HG02623 (cell line): ENCODE results near the gene PLEKHA6.

Experiments
- ATAC-seq: cut with Tn5 transposase; IDR thresholded peaks from one replicate; pipeline ENCODE4 v1.9.1; 2021; ENCODE audit warnings: moderate library complexity; ENCODE audit not compliant: unreplicated experiment

The PLEKHA6 gene

DNA sequence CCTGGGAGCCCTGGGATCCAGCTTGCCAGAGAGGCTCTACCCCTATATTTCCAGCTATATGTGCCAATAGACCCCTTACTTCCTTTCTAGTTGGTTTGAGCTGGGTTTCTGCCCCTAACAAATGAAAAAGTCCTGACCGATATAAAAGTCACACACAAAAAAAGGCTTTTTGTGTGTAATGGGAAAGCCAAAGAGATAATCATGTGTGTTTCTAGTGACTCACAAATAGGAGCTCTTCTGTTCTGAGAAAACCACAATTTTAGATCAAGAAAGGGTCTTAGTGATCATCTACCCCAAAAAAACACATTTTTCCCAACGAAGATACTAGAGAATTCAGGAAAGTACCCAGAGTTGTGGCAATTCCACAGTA lies 23.0 kb upstream of the PLEKHA6 start:
- ATAC-seq, result no peak

DNA sequence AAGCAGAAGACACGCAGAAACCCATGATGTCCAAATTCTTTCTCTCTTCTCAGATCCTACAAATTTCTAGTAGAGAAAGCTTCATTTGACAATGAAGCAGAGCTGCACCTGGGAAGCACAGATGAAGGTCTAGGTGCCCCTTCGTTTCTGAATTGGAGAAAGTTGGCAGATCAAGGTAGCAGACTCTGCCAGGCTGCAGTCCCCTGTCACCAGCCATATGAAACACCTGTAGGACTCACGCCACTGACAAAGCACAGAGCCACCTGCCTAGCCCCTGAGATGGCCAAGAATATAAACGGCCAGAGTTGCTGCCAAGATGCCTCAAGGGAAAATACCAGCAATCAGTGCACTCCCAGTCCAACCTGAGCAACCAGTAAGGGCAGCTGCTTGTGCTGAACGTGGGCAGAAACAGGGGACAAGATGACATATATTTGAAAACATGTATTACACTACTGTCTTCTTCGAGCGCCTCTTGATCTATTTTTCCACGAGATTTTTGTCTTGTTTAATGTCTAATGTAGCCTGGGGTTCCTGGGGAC lies 20.6 kb upstream of the PLEKHA6 start:
- ATAC-seq, result no peak

DNA sequence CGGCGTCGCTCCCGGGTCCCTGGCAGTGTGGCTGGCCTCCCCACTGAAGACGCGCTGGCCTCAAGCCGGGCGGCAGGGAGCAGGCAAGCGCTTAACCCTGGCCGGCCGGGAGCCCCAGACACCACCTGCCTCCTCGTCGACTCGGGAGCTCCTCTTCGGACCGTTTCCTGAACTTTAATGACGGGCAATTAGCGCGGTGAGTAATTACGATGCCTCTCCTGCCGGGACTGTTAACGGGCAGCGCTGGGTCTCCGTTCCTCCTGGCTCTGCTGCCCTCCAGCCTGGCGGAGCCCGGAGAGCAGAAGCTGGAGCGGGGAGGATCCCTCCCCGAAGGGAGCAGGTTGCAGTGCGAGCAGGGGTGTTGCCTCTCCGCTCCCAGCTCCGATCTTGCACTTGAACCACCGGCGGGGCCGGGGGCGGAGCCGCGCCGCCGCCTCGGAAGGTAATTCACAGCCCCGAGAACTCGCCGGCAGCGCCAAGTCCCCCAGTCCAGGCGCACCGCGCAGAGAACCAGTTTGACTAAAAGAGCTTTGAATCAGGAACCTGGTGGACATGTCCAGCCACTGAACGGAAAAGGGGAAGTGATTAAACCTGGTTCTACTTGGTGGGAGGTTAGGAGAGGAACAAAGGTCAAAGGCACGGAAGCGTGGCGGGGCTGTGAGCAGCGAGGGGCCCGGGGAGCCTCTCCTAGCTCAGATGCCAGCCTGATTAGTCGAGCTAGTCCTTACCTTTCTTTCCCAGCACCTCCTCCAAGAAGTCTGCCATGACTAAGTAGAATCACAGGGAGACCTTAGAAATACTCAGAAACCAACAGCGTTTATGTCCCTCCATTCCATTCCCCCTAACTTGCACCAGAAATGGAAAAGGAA lies 18.3 kb upstream of the PLEKHA6 start:
- no peak for ATAC-seq

- ATAC-seq, result no peak
Measured at GRCh38 chr1:204376919-204377799, 17.4 kb upstream of the PLEKHA6 start.

DNA sequence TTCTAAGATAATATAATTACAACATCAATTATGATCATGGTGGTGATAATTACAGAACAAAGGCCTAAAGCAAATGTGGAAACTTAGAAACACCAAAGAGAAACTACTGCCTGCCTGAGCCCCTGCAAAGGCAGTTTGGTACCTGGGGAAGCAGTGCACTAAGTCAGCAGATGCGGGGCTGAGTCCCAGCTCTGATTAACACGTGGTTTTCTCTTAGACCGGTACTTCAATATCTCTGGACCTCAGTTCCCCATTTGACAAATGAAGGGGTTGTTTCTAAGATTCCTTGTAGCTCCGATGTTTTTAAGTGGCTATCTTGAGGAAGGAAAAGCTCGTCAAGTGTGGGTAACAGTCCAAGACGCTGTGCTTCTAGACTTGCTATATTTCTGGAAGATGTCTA lies 16.7 kb upstream of the PLEKHA6 start:
- no peak for ATAC-seq

DNA sequence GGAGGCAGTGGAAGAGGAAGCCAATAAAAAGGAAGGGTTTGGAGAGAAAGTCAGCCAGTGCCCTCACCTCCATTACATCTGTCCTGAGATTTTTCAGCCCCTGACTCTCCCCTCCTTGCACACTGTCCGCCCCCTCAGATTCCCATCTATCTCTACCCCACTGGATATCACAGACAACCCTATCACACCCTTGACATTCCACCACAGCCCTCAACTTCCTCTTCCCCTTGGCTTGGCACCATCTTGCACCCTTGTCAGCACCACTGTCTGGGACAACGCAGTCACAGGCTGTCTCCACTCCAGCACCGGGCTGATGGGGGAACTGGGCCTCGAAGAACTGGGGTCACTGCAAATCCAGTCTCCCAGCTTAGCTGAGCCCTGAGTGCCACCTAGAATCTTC lies 14.2 kb upstream of the PLEKHA6 start:
- no peak for ATAC-seq

GRCh38 chr1:204370176-204370575 lies 10.4 kb upstream of the PLEKHA6 start:
- ATAC-seq, result no peak

DNA sequence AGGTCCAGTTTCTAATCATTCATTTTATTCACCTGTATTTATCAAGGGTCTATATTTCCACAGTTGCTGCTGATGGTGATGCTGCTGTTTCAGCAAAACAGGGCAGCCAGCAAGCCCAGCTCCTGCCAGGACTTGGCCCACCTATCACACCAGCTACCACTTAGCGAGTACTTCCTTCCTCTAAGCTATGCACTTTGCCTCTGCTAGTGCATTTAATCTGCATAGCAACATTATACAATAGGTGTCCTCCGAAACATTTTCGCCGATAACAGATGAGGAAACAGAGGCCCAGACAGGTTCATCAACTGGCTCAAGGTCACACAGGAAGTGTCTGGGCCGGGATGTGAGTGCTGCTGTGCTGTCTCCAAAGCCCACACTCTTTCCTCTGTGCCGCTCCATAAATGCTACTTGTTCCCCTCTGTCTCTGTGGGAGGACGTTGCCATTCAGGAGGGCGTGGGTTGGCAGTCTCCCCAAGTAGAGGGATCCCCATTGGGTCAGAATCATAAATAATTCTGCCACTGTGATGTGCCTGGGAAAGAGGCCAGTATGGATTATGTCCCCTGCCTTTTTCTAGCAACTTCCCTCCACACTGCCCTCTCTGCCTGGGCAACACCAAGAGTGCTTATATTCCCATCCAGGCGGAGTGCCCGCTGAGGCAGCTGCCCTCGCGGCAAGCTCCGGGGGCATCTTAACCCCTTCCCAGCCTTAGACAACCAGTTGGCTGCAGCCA lies 9.4 kb upstream of the PLEKHA6 start:
- no peak for ATAC-seq

- ATAC-seq, result no peak
Measured at GRCh38 chr1:204367956-204368355, 8.2 kb upstream of the PLEKHA6 start.

- no peak for ATAC-seq
Measured at GRCh38 chr1:204367193-204367858, 7.6 kb upstream of the PLEKHA6 start.

GRCh38 chr1:204366759-204367158 lies 7.0 kb upstream of the PLEKHA6 start:
- no peak for ATAC-seq

- ATAC-seq, result peak; percentile 62
Measured at GRCh38 chr1:204363335-204364114, 3.8 kb upstream of the PLEKHA6 start.

DNA sequence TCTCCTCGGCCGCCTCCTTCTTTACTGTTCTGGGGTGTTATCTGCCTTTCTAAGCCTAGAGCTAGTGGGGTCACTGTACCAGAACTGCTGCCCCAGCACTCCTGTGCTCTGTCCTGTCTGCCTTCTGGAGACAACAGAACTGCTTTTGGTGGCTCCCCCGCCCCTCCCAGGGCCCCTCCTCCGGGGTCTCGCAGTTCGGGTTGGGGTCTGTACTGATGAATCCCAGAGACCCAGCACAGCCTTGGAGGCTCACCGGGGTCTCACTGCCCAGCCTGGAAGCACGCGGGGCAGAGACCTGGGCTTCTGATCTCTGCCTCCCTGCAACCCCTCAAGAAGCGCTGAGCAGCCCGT lies 3.2 kb upstream of the PLEKHA6 start:
- ATAC-seq, result no peak

DNA sequence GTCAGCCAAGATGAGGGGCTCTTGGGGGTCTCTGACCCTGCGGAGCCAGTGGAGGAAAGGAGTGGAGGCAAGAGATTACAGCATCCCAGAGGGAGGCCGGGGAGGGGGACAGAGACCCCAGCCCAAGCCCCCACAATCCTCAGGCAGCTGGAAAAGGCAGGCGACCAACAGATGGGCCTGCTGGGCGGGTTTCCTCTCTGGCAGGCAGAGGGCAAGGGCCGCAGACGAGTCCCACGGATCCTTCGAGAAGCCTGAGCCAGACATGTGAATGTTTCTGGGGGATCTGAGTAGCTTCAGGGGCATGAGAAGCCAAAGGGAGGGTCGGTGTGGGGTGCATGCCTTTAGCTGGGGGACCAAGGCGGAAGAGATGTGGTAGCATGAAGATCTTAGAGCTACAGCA lies 2.1 kb upstream of the PLEKHA6 start:
- no peak for ATAC-seq

GRCh38 chr1:204361341-204361771 lies 1.6 kb upstream of the PLEKHA6 start:
- ATAC-seq, result no peak

- no peak for ATAC-seq
Measured at GRCh38 chr1:204360314-204360713, 585 bp upstream of the PLEKHA6 start.

DNA sequence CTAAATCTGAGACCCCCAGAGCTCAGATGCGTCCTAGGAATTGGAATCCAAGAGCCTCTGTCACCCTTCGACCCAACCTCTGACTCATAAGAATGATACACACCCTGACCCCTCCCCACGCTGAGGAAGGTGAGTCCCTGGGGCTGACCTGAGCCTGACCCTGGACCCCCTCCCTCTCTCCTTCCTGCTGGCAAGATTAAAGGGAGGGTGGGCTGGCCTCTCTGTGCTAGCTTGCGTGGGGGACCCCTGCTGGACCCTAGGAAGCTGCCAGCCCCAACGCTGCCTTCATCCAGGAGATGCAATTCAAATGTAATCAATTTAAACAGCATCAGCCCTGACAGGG lies 627 bp downstream of the PLEKHA6 start:
- ATAC-seq, result no peak

GRCh38 chr1:204358605-204359004 lies 1.1 kb downstream of the PLEKHA6 start:
- no peak for ATAC-seq

DNA sequence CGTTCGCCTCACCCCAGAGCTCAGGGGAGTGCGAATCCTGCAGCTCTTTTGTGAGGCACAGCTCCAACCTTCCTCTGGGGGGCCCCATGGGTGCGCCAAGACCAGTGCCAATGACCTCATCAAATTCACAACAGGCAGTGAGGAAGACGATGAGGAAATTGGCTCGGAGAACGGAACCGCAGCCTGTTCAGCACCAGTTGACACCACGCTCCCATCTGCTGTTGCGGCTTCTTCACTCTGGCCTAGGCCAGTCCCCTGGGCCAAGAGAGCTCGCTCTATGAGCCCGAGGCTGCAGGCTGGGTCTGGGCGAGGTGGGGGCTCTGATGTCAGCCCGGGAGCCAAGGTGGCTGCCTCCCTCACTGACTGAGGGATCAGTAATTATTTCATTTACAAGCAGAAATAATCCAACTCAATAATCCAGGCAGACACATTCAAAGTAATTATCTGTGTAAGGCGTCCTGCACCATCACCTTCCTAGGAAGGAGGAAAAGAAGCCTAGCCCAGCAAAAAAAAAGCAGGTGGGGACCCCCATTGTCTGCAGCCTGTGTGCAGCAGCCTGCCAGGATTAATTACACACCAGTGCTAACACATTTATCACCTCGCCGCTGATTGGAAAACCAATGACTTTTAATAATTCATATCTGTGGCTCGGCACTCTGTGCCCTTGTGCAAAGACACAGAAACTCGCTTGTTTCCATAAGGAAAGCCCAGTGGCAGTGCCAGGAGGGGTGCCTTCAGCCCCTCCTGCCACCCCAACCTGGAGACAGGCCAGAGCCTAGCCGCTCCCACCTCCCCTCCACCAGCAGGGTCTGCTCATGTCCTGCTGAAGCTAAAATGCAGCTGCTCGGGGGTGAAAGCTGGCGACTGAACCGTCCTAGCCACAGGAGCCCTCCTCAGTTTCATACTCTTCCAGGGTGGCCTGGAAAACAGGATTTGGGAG lies 1.9 kb downstream of the PLEKHA6 start:
- ATAC-seq, result no peak
